NK-92 treated with Interleukin-12 subunit alpha and Interleukin-12 subunit beta, amount 100 ng/mL, for 24 hours (cell line): ENCODE data around the gene CPM.
"Not testable (repeated sequence)": the region's sequence is repeated elsewhere in the genome, so short reads cannot be mapped to it uniquely, and the experiment has no call there.

ENCODE experiments used
- DNase-seq: peaks from one replicate; lab custom pipeline; 2025; lab: John Stamatoyannopoulos, UW

Gene CPM

GRCh38 chr12:68851592-68852306 is 81.2 kb downstream of the CPM start:
- no peak for DNase-seq

GRCh38 chr12:68850390-68850789 is 82.6 kb downstream of the CPM start:
- no peak for DNase-seq

- DNase-seq = no peak
Measured at GRCh38 chr12:68846811-68847210, 86.2 kb downstream of the CPM start.

- no peak for DNase-seq
Measured at GRCh38 chr12:68844788-68845695, 87.9 kb downstream of the CPM start.

GRCh38 chr12:68844318-68844745 is 88.6 kb downstream of the CPM start:
- DNase-seq = no peak

GRCh38 chr12:68842784-68843567 is 90.0 kb downstream of the CPM start:
- no peak for DNase-seq

- DNase-seq = no peak
Measured at GRCh38 chr12:68842123-68842522, 90.8 kb downstream of the CPM start.

- no peak for DNase-seq
Measured at GRCh38 chr12:68841717-68842116, 91.3 kb downstream of the CPM start.

- not testable (repeated sequence) for DNase-seq
Measured at GRCh38 chr12:68841175-68841574, 91.8 kb downstream of the CPM start.

GRCh38 chr12:68839183-68840147 is 93.5 kb downstream of the CPM start:
- no peak for DNase-seq

- no peak for DNase-seq
Measured at GRCh38 chr12:68838046-68838886, 94.7 kb downstream of the CPM start.

GRCh38 chr12:68837215-68837614 is 95.8 kb downstream of the CPM start:
- no peak for DNase-seq

- no peak for DNase-seq
Measured at GRCh38 chr12:68835333-68835908, 97.5 kb downstream of the CPM start.

- DNase-seq = no peak
Measured at GRCh38 chr12:68833508-68833907, 99.5 kb downstream of the CPM start.

- DNase-seq = no peak
Measured at GRCh38 chr12:68832504-68832867, 100.5 kb downstream of the CPM start.

- DNase-seq = no peak
Measured at GRCh38 chr12:68831751-68832503, 101.0 kb downstream of the CPM start.

- no peak for DNase-seq
Measured at GRCh38 chr12:68831272-68831671, 101.7 kb downstream of the CPM start.

GRCh38 chr12:68828672-68829068 is 104.3 kb downstream of the CPM start:
- no peak for DNase-seq
